Measurements from ENCODE around the gene RPS6KL1. TPM values are rescaled to one million over a fixed set of nuclear protein-coding genes. Genes with fewer than 3 reads are reported as not detected.
A peak's percentile ranks its signal among the peaks of the same experiment; 100 is the strongest.

Gene RPS6KL1
- total RNA-seq, 2 donors from 2014 or later, result 9.4 to 17.6 TPM

GRCh38 chr14:74908861-74909341 is 14.2 kb downstream of the RPS6KL1 start:
- no peak for DNase-seq (ENCODE audit: low spot score)
- no peak overlapping the region for H3K4me3 ChIP-seq
- H3K4me1 ChIP-seq (ENCODE audit: control insufficient read depth in 1 of 2, low read depth in 2 of 2), result peaks cover 0 to 27% of the 10 kb centered on the region in 2 donors
- no peak overlapping the region for H3K27ac ChIP-seq
- no peak for TF ChIP-seq CTCF (IDR thresholded peaks at IDR 0.05)
- no peaks in the 10 kb centered on the region for H3K9me3 ChIP-seq
- peaks cover 1% of the 10 kb centered on the region for H3K36me3 ChIP-seq
- ATAC-seq (ENCODE audit: insufficient number of reproducible peaks, low FRiP score, low read depth), result no peak
- no peaks in the 10 kb centered on the region for H3K27me3 ChIP-seq (replicated peaks; ENCODE audit: insufficient read depth)

GRCh38 chr14:74907744-74908143 is 15.3 kb downstream of the RPS6KL1 start:
- TF ChIP-seq CTCF (IDR thresholded peaks at IDR 0.05), result no peak
- H3K27me3 ChIP-seq (replicated peaks; ENCODE audit: insufficient read depth), result no peaks in the 10 kb centered on the region
- H3K4me1 ChIP-seq (ENCODE audit: control insufficient read depth in 1 of 2, low read depth in 2 of 2), result peaks cover 0 to 22% of the 10 kb centered on the region in 2 donors
- H3K9me3 ChIP-seq, result no peaks in the 10 kb centered on the region
- H3K4me3 ChIP-seq, result no peak overlapping the region
- H3K27ac ChIP-seq, result no peak overlapping the region
- ATAC-seq (ENCODE audit: insufficient number of reproducible peaks, low FRiP score, low read depth), result no peak
- peaks cover 11% of the 10 kb centered on the region for H3K36me3 ChIP-seq
- no peak for DNase-seq (ENCODE audit: low spot score)

- peaks cover 18% of the 10 kb centered on the region for H3K36me3 ChIP-seq
- H3K27me3 ChIP-seq (replicated peaks; ENCODE audit: insufficient read depth), result no peaks in the 10 kb centered on the region
- DNase-seq (ENCODE audit: low spot score) (no peak), ATAC-seq (ENCODE audit: insufficient number of reproducible peaks, low FRiP score, low read depth) (no peak)
- peaks cover 0 to 22% of the 10 kb centered on the region in 2 donors for H3K4me1 ChIP-seq (ENCODE audit: control insufficient read depth in 1 of 2, low read depth in 2 of 2)
- no peaks in the 10 kb centered on the region for H3K9me3 ChIP-seq
- H3K4me3 ChIP-seq, result no peak overlapping the region
- no peak for TF ChIP-seq CTCF (IDR thresholded peaks at IDR 0.05)
- H3K27ac ChIP-seq, result no peak overlapping the region
Measured at GRCh38 chr14:74906925-74907521, 16.0 kb downstream of the RPS6KL1 start.

- DNase-seq (ENCODE audit: low spot score) (no peak), ATAC-seq (ENCODE audit: insufficient number of reproducible peaks, low FRiP score, low read depth) (no peak)
- Histone ChIP-seq H3K4me1 (ENCODE audit: control insufficient read depth in 1 of 2, low read depth in 2 of 2) (peaks cover 0 to 22% of the 10 kb centered on the region in 2 donors), H3K27ac (no peak overlapping the region), H3K4me3 (no peak overlapping the region), H3K36me3 (peaks cover 32% of the 10 kb centered on the region), H3K27me3 (replicated peaks; ENCODE audit: insufficient read depth) (no peaks in the 10 kb centered on the region), H3K9me3 (no peaks in the 10 kb centered on the region)
- peak; percentile 96 for TF ChIP-seq CTCF (IDR thresholded peaks at IDR 0.05)
Measured at GRCh38 chr14:74905595-74906142, 17.4 kb downstream of the RPS6KL1 start.

GRCh38 chr14:74904635-74905503 is 18.2 kb downstream of the RPS6KL1 start:
- H3K36me3 ChIP-seq, result peaks cover 40% of the 10 kb centered on the region
- ATAC-seq (ENCODE audit: insufficient number of reproducible peaks, low FRiP score, low read depth), result no peak
- H3K4me1 ChIP-seq (ENCODE audit: control insufficient read depth in 1 of 2, low read depth in 2 of 2), result peaks cover 0 to 22% of the 10 kb centered on the region in 2 donors
- no peak for DNase-seq (ENCODE audit: low spot score)
- H3K27ac ChIP-seq, result no peak overlapping the region
- no peaks in the 10 kb centered on the region for H3K27me3 ChIP-seq (replicated peaks; ENCODE audit: insufficient read depth)
- no peaks in the 10 kb centered on the region for H3K9me3 ChIP-seq
- TF ChIP-seq CTCF (IDR thresholded peaks at IDR 0.05), result no peak
- no peak overlapping the region for H3K4me3 ChIP-seq

Measured in thoracic aorta (tissue), 2 donors.